Medulla oblongata (tissue), 1 donor: ENCODE results near the gene GBF1.
"Not testable (repeated sequence)": the region's sequence is repeated elsewhere in the genome, so short reads cannot be mapped to it uniquely, and the experiment has no call there.

ENCODE experiments used
- DNase-seq: peaks from one replicate; pipeline ENCODE4 v3.0.0-alpha.2; 2015; ENCODE audit errors: extremely low spot score

GBF1 gene

DNA sequence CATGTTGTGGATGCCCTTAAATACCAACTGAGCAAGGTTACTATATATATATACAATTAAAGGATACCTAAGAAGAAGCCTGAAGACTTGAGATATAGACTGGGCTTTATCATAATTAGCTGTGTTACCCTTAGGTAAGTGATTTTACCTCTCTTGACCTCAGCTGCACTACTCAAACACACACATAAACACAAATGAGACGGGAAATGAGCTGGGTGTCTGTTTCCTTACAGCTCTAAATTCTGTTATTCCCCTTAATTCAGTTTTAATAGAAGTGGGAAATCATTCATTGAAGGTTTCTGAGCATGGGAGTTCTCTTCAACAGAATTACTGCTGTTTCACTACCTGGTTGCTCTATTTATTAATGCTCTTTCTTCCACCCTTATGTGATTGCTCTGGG is 60.7 kb downstream of the GBF1 start:
- DNase-seq = no peak

DNA sequence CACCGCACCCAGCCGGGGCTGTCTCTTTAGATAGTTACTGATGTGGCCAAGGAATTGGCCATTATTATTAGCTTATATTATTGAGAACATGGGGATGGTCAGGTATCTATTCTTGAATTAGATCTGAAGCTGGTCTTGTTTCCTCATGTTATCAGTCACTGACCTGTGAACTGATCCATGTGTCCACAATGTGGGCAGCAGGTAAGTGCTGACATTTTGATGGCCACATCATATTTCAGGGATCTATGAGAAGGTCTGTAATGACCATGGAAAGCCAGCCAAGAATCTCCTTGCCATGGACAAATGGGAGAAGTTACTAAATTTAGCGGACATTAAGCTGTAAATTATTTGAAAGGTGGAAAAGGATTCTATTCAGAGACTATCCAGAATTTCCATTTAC is 61.4 kb downstream of the GBF1 start:
- DNase-seq = no peak

- not testable (repeated sequence) for DNase-seq
These were observed 63.0 kb downstream of the GBF1 start for GRCh38 chr10:102308318-102308717.

GRCh38 chr10:102309236-102309635 is 63.9 kb downstream of the GBF1 start:
- DNase-seq = no peak

- no peak for DNase-seq
These were observed 64.6 kb downstream of the GBF1 start for GRCh38 chr10:102309916-102310315.

DNA sequence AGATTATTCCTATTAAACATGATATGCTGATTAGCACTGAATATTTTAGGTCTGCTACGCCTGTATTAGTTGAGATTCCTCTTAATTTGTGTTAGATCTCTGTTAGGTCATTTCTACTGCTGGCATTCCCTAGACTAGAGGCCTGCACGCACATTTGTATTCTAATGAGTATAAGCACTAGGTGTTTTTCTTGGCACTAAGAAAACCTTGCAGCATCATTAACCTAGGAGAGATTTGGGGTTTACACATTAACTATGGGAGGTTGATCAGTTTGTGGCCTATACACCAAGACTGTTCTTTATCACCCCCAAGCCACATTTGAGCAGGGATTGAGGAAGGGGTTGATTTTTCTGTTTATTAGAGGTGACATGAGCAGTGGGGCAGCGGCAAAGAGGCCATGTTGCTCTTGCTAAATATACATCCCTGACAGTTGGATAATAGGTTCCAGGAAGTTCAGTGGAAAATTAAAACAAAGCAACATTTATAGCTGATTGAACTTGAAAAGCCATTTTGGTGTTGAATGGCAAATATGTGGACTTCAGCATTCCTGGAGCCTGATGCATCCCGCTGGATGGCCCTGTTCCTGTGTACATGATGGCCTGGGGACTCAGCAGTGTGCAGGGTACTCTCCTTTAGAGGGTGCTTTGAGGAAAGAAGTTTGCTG is 65.2 kb downstream of the GBF1 start:
- no peak for DNase-seq

GRCh38 chr10:102311025-102311420 is 65.7 kb downstream of the GBF1 start:
- DNase-seq = no peak

- DNase-seq = no peak
These were observed 67.4 kb downstream of the GBF1 start for GRCh38 chr10:102312683-102313082.

DNA sequence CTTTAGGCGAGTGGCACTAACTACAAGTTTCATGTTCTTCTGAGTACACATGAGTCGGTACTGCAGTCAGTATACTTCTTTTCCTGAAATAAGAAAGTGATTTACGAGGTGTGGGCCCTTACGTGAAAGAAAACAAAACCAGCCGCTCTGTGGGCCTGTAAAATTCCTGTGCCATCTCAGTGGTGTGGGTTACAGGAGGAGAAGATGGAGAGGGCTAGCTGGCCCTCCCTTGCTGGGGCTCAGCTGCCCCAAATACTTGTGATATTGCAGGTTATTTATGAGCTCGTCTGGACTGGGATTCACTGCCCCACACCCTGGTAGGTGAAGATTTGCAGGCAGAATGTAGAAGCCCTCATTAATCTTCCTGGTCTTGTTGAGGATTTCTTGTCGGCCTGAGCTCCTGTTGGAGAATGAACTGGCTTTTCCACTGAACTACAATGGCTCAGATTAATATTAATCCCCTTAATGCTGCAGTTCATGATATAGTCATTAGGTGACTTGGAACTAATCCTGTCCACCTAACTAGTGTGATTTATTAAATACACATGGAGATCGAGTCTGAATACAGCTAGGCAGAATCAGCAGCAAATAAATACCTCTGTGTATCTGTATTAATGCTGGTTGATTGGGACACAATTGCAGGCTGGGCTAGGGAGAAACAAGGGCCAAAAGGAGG is 68.0 kb downstream of the GBF1 start:
- no peak for DNase-seq

DNA sequence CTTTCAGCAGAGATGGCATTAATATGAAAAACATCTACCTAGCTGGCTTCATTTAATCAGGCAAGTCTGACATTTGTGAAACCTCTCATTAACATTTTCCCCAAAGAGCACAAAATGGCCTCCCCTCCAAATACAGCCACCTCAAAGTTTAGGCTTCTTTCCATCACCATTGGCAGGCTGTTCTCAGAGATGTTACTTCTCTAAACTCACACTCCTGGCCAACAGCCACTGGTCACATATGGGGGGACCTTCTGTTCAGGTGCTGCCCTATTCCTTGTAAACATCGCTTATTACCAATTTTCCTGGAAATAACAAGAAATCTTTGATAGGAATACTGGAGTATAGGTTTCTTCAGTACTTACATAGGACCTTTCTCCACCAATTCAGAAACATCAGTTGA is 69.5 kb downstream of the GBF1 start:
- no peak for DNase-seq

- no peak for DNase-seq
These were observed 71.1 kb downstream of the GBF1 start for GRCh38 chr10:102316421-102316820.

DNA sequence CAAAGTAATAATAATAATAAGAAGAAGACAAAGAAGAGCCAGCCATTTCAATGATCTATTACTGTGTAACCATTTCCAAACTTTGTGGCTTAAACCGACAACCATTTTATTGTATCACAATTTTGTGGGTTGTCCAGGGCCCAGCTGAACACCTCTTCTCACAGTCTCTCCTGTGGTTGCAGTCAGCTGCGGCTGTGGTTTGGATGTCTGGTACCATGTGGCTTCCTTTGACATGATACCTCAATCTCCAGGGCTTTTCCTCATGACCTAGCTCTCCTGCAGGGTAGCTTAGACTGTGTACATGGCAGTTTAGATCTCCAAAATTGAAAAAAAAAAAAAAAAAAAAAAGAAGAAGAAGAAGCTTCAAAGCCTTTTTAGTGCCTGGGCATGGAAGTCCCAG is 77.6 kb downstream of the GBF1 start:
- DNase-seq = no peak

- DNase-seq = no peak
These were observed 78.7 kb downstream of the GBF1 start for GRCh38 chr10:102324061-102324460.

DNA sequence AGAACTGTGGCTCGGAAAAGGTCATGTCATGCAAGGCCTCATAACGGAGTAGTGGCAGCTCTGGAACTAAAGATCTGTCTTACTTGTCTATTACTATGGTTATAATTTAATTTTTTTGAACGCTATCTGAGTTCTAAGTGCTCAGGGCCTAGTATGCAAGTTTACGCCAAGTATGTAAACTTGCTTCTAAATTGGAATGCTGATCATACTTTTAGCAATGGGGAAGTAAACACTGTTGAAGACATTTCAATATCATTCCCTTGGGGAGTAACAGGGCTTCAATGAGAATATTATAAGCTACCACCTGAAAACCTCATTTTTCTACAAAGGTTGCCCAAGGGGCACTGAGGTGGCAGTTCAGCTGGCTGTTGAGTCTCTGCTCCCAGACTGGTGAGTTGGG is 80.7 kb downstream of the GBF1 start:
- no peak for DNase-seq

DNA sequence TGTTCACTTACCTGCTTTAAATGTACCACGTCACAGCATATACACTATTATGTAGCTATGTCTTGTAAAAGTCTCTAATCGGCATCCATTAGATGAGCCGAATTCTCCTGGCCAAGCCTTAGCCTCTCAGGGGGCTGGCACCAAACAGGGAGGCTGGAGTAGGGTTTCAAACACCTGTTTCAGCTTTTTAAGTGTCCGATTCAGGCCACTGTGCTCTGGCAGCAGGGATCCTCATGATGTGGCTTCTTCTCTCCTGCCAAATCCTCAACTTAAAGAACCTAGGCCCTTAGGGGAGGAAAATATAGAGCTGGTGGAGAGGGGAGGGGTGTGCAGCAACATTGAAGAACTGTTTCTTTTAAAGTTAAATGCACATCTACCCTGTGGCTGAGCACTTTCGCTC is 81.7 kb downstream of the GBF1 start:
- no peak for DNase-seq

DNA sequence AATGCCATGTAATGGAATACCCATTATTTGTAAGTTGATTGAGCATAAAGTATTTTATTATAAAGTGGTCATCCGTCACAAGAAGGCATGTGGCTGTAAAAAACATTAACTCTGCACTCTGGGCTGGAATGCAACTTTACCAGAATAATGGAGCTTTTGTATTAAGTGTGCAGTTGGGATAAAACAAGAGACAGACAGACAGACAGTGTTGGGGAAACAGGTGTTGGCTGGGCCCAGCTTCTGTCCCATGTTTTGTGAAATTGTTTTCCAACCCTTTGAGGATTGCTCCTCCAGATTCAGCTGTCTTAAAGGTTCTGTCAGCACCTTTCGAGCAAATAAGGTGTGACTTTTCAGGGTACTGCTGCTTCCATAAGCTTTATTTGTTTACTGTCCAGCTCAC is 82.3 kb downstream of the GBF1 start:
- DNase-seq = peak; percentile 21

GRCh38 chr10:102332772-102333171 is 87.4 kb downstream of the GBF1 start:
- no peak for DNase-seq

DNA sequence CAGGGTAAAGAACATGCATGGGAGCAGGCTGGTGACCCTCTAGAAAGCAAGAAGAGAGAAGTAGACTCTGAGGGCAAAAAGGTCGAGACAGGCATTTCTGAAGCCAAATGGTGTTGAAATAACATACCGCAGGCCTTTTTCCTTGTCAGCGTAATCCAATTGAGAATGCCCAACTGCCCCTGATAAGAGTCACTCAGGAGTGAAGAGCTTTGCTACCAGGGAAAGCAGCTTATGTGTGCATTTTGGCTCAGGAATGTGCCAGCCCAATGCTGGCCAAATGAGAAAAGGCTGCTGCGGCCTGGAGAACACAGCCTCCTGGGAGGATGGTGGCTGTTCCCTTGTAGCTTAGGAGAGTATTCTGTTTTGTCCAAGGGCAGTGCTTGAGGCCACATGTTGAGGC is 88.8 kb downstream of the GBF1 start:
- DNase-seq = no peak

DNA sequence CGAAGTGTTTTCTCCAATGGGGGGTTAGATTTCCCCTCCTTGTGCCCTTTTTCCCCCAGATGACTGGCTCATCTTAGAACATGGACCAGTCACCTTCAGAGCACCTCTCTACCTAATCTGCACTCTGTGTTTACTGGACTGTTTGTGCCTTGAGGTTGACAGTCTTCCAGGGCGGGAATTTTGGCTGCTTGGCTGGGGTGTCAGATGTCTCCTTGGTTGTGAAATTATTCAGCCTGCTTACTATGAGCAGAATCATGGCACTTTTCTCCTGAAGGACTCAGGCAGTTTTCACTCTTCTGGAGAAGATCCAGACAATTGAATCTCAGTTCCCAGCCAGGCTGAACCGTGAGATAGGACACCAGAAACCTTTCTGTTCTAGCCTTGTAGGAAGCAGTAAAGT is 89.9 kb downstream of the GBF1 start:
- no peak for DNase-seq

DNA sequence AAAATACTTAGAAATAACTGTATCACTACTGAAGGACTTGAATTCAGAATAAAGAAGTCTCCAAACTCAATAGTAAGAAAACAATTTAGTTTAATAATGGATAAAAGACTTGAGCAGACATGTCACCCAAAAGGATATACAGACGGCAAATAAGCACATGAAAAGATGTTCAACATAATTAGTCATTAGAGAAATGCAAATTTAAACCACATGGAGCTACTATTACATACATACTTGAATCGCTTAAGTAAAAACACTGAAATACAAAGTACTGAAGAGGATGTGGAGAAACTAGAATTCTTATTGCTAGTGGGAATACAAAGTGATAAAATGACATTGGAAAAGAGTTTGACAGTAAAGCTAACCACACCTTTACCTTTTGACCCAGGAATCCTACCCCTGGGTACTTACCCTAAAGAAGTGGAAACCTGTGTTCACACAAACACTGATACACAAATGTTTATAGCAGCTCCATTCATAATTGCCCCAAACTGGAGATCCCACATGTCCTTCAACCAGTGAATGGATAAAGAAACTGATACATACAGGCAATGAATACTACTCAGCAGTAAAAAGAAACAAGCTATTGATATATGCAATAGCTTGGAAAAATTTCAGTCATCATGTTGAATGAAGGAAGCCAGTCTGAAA is 95.8 kb downstream of the GBF1 start:
- no peak for DNase-seq

DNA sequence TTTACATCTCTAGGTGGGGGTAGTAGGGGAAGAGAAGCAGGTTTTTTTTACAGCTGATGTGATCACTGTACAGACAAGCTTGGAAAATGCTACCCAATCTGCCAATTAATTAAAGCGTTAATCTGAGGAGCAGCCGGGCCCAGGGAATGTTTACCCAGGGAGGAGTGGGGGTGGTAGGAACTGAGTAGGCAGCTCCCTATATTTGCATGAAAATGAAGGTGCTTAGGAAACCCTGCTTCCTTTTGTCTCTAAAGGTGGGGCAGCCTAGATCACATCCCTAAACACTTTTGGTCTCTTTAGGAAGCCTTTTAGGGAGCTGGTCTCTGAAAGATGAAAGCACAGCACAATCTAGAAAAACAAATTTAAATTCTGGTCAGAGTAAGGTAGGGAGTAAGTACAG is 97.1 kb downstream of the GBF1 start:
- no peak for DNase-seq

GRCh38 chr10:102342958-102343357 is 97.6 kb downstream of the GBF1 start:
- no peak for DNase-seq

GRCh38 chr10:102344067-102344466 is 98.7 kb downstream of the GBF1 start:
- no peak for DNase-seq
